ENCODE data around the gene GJD3. TPM values are rescaled to one million over a fixed set of nuclear protein-coding genes. Genes with fewer than 3 reads are reported as not detected.
"Not testable (repeated sequence)": the region's sequence is repeated elsewhere in the genome, so short reads cannot be mapped to it uniquely, and the experiment has no call there.

GJD3 gene
- total RNA-seq, 1 experiment from 2014 or later: not detected

DNA sequence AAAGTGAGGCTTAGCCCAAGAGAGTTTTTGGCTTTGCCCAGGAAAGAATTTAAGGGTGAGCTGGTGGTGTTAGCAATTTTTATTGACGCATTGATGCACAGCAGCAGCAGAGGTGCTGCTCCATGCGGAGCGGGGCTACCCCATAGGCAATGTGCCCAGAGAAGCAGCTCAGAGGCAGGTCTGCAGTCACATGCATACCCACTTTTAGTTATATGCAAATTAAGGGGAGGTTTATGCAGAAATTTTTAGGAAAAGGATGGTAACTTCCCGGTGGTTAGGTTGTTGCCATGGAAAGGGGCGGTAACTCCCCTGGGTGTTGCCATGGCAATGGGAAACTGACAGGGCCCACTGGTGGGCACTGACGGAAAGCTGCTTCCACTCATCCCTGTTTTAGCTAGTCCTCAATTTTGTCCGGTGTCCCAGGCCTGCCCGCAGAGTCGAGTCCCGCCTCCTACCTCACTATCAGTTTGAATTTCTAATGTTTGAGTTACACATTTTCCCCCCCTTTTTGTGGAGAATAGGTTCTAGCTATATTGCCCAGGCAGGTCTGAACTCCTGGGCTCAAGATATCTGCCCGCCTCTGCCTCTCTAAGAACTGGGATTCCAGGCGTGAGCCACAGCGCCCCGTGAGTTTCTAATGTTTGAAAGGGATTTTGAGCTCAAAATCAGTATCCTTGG, 10.4 kb upstream of the GJD3 start:
- no peaks in the 10 kb centered on the region for H3K27me3 ChIP-seq
- no peaks in the 10 kb centered on the region for H3K4me1 ChIP-seq
- no peaks in the 10 kb centered on the region; the same call in 1 of the 2 replicates for H3K9me3 ChIP-seq (replicated peaks)
- no peak overlapping the region for H3K27ac ChIP-seq
- no peak overlapping the region for H3K4me3 ChIP-seq
- DNase-seq: no peak
- H3K36me3 ChIP-seq: no peaks in the 10 kb centered on the region

DNA sequence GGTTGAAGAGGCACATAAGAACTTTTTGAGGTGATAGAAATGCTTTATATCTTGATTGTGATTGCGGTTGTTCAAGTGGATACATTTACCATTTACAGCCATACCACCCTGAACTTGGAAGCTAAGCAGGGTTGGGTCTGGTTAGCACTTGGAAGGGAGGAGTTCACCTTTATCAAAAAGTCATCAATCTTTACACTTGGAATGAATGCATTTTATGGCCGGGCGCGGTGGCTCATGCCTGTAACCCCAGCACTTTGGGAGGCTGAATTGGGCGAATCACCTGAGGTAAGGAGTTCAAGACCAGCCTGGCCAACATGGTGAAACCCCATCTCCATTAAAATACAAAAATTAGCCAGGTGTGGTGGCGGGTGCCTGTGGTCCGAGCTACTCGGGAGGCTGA, 9.5 kb upstream of the GJD3 start:
- H3K36me3 ChIP-seq: no peaks in the 10 kb centered on the region
- H3K9me3 ChIP-seq (replicated peaks): no peaks in the 10 kb centered on the region; the same call in 1 of the 2 replicates
- no peaks in the 10 kb centered on the region for H3K27me3 ChIP-seq
- H3K4me3 ChIP-seq: no peak overlapping the region
- no peak overlapping the region for H3K27ac ChIP-seq
- no peaks in the 10 kb centered on the region for H3K4me1 ChIP-seq
- no peak for DNase-seq

DNA sequence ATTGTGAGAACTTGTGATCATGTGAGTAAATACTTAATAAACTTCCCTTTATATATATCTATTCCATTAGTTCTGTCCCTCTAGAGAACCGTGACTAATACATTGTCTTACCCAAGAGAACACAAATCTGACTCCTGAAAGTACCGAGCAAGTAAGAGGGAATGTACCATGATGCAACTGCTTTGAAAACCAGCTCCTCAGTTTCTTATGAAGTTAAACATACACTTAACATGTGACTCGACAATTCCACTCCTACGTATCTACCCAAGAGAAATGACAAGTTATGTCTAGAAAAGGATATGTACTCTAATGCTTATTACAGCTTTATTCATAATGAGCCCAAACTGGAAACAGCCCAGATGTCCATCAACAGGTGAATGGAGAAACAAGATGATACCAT, 8.8 kb upstream of the GJD3 start:
- no peaks in the 10 kb centered on the region for H3K27me3 ChIP-seq
- no peak for DNase-seq
- no peak overlapping the region for H3K4me3 ChIP-seq
- no peaks in the 10 kb centered on the region for H3K4me1 ChIP-seq
- H3K36me3 ChIP-seq: no peaks in the 10 kb centered on the region
- H3K27ac ChIP-seq: no peak overlapping the region
- H3K9me3 ChIP-seq (replicated peaks): no peaks in the 10 kb centered on the region; the same call in 1 of the 2 replicates

DNA sequence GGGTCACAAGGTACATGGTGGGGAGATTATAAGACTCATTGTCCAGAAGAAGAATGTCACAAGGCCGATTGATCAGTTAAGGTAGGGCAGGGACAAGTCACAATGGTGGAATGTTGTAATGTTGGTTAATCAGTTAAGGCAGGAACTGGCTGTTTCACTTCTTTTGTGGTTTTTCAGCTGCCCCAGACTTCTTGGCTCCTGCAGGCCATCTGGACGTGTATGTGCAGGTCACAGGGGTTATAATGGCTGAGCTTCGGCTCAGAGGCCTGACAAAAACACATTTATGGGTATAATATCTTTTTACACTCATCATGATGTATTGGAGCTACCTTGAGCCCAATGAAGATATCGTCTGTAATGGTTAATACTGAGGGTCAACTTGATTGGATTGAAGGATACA, 8.1 kb upstream of the GJD3 start:
- H3K4me1 ChIP-seq; H3K27me3 ChIP-seq; H3K9me3 ChIP-seq (replicated peaks); H3K4me3 ChIP-seq; DNase-seq; H3K36me3 ChIP-seq; H3K27ac ChIP-seq: not testable (repeated sequence)

DNA sequence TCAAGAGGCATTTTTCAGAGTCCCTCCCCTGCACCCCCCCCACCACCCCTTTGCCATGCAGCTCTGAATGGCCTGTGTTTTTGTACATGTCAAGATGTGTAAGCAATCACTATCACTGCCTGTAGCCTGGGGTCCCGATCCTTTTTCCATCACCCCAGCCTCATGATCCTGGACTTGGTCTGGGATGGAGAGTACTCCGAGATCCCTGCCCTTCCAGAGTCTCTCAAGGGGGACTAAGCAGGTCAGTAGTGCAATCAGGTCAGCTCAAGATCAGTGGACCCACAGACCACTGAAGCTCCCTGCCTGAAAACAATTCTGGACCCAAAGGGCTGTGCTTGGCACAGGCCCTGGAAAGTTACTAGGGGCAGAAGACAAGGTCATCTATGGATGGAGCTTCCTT, 7.5 kb upstream of the GJD3 start:
- H3K27ac ChIP-seq: no peak overlapping the region
- H3K4me1 ChIP-seq: no peaks in the 10 kb centered on the region
- H3K4me3 ChIP-seq: no peak overlapping the region
- H3K27me3 ChIP-seq: no peaks in the 10 kb centered on the region
- no peaks in the 10 kb centered on the region; the same call in 1 of the 2 replicates for H3K9me3 ChIP-seq (replicated peaks)
- DNase-seq: no peak
- no peaks in the 10 kb centered on the region for H3K36me3 ChIP-seq

DNA sequence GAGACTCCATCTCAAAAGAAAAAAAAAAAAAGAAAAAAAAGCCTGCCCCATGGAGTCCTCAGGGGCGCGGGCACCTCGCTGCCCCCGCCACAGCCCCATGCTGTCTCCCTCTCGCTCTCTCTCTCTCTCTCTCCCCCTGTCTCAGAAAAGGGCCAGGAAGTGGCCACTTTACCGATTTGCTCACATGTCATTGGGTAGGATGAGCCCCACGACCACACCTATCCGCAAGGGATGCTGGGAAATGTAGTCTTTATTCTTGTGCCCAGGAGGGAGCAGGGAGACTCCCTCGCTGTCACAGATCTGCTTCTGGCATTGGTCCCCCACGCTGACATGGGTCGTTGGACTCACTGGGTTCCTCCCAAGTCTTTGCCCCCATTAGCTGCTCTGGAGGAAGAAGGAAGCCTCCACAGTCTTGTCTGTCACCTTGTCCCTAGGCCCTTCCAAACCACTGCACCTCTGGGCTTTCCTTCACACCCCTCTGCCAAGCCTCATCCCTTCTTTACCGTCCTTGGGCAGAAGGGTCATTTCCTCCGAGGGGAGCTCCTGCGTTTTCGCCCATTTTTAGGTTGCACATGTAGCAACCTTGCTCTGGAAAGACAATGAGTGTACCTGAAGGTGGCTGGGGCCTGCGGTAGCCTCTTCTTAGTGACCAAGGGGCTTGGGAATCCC, 6.9 kb upstream of the GJD3 start:
- DNase-seq: peak in 1 of 2 experiments; percentile 35
- Histone ChIP-seq H3K4me3 (no peak overlapping the region), H3K9me3 (replicated peaks) (no peaks in the 10 kb centered on the region; the same call in 1 of the 2 replicates)

DNA sequence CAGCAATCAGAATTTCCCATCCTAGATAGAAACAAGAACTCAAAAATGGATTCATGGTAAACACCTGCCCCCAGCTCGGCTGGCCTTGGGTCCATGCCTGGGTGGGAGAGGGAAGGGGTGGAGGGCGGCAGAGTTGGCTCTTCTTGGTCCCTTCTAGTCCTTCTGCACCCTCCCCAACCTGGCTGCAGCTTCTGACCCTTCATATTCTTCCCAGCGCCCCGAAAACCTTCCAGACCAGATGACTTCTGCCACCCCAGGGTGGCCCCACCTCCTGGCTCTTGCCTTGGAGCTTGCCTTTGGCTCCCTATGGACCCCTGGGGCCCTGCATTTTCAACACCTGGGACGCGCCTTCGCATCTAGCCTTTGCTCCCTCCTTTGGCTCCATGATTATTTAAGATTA, 5.4 kb upstream of the GJD3 start:
- no peaks in the 10 kb centered on the region; the same call in 1 of the 2 replicates for H3K9me3 ChIP-seq (replicated peaks)
- H3K4me3 ChIP-seq: no peak overlapping the region
- no peaks in the 10 kb centered on the region for H3K4me1 ChIP-seq
- no peaks in the 10 kb centered on the region for H3K27me3 ChIP-seq
- DNase-seq: no peak
- no peak overlapping the region for H3K27ac ChIP-seq
- no peaks in the 10 kb centered on the region for H3K36me3 ChIP-seq

More for the DNA sequence above, 6.9 kb upstream of the GJD3 start:
- Histone ChIP-seq H3K36me3 (no peaks in the 10 kb centered on the region), H3K4me1 (no peaks in the 10 kb centered on the region), H3K27ac (no peak overlapping the region), H3K27me3 (no peaks in the 10 kb centered on the region)

DNA sequence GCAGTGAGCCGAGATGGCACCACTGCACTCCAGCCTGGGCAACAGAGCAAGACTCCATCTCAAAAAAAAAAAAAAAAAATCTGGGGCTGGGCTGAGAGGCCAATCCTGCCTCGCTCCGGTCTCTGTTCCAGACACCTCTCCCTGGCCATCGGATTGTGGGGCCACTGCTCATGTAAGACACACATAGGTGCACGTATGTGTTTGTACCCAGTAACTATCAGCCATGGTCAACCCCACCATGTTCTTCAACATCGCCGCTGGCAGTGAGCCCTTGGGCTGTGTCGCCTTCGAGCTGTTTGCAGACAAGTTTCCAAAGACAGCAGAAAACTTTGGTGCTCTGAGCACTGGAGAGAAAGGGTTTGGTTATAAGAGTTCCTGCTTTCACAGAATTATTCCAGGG, 3.2 kb upstream of the GJD3 start:
- DNase-seq: not testable (repeated sequence)

DNA sequence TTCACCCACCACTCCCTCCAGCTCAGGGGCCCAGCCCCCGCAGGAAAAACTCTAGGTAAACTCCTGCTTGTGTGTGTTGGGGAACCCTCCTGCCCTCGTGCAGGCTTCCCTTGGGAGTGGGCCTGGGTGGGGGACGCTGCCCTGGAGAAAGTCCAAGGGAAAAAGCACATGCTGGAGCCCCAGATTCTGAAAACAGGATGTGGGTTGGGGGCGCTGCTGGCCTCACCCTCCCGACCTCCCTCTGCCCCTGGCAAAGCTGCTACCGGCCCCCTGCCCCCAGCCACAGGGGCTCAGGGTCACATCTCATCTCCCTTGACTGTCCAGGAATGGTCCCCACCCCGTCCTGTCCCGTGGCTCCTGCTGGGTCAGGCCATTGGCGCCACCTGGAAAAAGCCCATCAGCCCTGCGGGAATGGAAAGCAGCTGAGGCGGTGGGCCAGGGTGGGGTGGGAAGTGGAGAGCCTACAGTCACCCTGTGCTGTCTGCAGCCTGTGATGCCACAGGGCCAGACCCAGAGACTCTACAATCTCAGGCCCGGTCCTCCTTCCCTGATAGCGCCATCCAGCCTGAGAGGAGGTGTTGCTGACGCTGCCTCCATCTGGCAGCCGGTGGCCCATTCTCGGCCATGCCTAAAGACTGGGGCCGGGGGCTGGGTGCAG, 2.5 kb upstream of the GJD3 start:
- Histone ChIP-seq H3K27me3 (peaks cover 2% of the 10 kb centered on the region; the same call in 1 of the 2 replicates), H3K36me3 (no peaks in the 10 kb centered on the region), H3K9me3 (replicated peaks) (no peaks in the 10 kb centered on the region), H3K27ac (no peak overlapping the region), H3K4me3 (no peak overlapping the region), H3K4me1 (no peaks in the 10 kb centered on the region)
- no peak for DNase-seq

More for the DNA sequence above, 3.2 kb upstream of the GJD3 start:
- not testable (repeated sequence) for H3K36me3 ChIP-seq; H3K9me3 ChIP-seq (replicated peaks); H3K27ac ChIP-seq; H3K27me3 ChIP-seq; H3K4me3 ChIP-seq; H3K4me1 ChIP-seq

DNA sequence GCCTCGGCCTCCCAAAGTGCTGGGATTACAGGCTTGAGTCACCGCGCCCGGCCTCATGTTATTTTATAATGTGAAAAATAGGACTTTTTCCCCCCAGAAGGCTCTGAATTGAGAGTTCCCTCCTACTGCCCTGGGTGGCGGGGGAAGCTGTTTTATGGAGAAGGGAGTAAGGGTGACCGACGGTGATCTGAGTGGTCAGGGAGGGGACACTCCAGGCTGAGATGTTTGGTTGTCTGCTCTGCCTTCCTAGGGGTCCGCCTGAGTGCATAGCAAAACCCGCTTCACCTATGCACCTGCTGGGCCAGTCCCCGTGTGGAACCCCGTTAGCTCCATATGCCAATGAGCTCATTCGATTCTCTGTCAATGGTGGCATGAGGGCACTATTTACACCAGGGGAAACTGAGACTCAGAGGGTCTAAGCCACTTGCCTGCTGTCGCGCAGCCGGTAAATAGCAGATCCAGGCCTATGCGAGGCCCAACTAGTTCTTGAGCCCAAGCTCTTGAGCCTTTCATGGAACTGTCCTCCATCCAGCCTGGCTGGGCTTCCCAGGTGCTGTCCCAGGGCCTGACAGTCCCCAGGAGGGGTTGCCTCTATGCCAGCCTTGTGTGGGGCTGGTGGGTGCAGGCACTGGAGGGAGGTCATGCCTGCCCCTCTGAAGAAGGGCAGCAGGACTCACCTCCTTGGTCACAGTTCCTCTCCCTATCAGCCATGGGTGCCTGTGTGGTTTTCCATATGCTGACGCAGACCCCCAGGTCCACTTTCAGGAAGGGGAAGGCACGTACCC, 1.7 kb upstream of the GJD3 start:
- Histone ChIP-seq H3K27me3 (peaks cover 5% of the 10 kb centered on the region; the same call in 1 of the 2 replicates), H3K4me1 (no peaks in the 10 kb centered on the region), H3K27ac (no peak overlapping the region), H3K4me3 (no peak overlapping the region), H3K9me3 (replicated peaks) (no peaks in the 10 kb centered on the region), H3K36me3 (no peaks in the 10 kb centered on the region)
- no peak for DNase-seq

DNA sequence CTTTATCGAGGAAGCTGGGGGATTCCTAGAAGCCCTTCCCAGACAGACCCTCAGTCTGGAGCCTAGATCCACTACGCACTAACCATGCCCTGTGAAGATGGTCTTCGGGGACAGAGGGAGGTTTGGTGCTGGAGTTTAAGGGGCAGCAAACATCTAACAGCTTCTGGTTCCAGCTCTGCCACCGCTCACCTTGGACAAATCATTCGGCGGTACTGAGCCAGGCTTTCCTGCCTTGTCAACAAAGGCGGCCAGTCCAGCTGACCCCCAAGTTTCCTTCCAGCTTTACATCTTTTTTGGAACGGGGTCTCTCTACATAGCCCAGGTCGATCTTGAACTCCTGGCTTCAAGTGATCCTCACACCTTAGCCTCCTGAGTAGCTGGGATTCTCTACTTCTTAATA, 369 bp upstream of the GJD3 start:
- Histone ChIP-seq H3K27ac (no peak overlapping the region), H3K36me3 (no peaks in the 10 kb centered on the region), H3K27me3 (peaks cover 7% of the 10 kb centered on the region; the same call in 1 of the 2 replicates), H3K4me3 (no peak overlapping the region), H3K9me3 (replicated peaks) (no peaks in the 10 kb centered on the region), H3K4me1 (no peaks in the 10 kb centered on the region)
- DNase-seq: no peak

DNA sequence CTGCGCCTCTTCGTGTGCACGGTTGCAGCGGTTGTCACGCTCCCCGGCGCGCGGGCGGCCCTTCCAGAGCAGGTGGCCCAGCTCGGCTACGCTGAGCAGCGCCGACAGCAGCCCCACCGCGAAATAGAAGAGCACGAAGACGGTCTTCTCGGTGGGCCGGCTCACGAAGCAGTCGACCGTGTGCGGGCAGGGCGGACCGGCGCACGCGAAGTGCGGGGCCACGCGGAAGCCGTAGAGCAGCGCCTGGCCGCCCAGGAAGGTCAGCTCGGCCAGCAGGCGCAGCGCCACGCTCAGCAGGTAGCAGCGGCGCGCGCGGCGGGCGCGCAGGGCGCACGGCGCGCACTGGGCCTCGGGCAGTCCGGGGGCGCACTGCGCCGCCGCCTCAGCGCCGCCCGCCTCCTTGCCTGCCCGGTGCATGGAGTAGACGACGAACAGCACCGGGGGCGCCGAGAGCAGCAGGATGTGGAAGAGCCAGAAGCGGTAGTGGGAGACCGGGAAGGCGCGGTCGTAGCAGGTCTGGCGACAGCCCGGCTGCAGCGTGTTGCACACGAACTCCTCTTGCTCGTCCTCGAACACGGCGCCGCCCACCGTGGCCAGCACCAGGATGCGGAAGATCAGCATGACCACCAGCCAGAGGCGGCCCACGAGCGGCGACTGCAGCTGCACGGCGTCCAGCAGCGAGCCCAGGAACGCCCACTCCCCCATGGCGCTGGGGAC, 1.3 kb downstream of the GJD3 start:
- no peak overlapping the region for H3K27ac ChIP-seq
- H3K27me3 ChIP-seq: peaks cover 7% of the 10 kb centered on the region; the same call in 1 of the 2 replicates
- no peaks in the 10 kb centered on the region for H3K9me3 ChIP-seq (replicated peaks)
- H3K4me3 ChIP-seq: peak overlapping the region; percentile 60
- H3K4me1 ChIP-seq: no peaks in the 10 kb centered on the region
- H3K36me3 ChIP-seq: no peaks in the 10 kb centered on the region
- no peak for DNase-seq

DNA sequence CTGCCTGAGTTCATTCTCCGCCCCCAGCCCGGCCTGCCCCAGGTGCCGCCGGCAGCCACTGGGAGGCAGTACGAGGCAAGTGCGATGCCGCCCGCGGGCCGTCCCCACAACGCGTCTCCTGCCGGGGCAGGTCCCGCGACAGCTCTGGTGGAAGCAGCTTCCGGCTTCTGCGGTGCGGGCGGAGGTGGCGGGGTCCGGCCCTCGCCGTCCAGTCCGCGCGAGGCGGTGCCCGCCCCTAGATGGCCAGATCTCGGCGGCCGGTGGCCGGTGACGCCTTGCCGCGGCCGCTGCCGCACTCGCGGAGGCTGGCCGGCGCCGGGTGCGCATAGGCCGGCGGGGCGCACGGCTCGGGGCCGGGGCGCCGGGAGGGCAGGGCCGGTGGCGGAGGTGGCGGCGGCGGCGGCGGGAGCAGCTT, 1.8 kb downstream of the GJD3 start:
- Histone ChIP-seq H3K9me3 (replicated peaks) (no peaks in the 10 kb centered on the region), H3K27me3 (peaks cover 7% of the 10 kb centered on the region; the same call in 1 of the 2 replicates), H3K4me1 (no peaks in the 10 kb centered on the region), H3K36me3 (no peaks in the 10 kb centered on the region), H3K4me3 (peak overlapping the region; percentile 60), H3K27ac (no peak overlapping the region)
- DNase-seq: peak; percentile 78 to 82
